ENCODE measurements around the gene TCFL5.

Gene TCFL5

DNA sequence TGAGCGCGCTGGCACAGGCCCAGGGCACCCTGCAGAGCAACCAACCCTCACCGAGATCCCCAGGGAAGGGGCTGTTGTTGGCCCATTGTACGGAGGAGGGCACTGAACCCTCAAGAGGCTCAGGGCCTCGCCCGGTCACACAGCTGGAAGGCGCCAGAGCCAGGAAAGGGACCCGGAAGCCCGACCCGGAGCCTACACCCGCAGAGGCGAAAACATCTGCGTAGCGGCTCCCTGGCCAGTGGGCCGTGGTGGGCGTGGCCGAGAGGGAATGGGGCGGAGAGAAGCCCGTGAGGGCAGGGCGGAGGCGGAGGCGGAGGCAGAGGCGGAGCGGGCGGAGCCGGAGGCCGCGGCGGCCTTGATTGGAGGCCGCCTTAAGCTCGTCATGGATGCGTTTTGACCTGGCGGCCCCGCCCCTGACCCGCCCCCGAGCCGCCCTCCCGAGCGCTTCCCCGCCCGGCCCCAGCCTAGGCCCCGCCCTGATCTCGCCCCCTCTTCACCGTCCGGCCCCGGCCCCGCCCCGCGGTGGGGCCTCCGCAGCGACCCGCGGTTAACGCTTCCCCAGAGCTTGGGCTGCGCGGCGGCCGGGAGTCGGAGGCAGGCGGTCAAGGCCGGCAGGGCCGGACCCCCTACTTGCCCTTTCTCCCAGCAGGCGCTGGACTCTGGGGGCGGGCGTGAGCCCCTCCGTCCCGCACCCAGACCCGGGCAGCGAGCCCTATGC is 67.5 kb downstream of the TCFL5 start:
- DNase-seq: peak; percentile 96

DNA sequence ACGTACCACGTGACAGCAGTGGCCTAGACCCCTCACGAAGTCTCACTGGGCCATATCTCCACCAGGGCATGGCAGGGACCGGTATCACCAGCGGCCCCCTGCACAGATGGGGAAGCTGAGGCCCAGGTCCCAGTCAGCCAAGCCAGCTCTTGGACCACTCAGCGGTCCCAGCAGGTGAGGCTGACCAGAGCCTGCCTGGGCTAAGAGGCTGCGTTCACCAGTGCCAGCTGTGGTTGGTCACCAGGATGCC is 67.9 kb downstream of the TCFL5 start:
- no peak for DNase-seq

DNA sequence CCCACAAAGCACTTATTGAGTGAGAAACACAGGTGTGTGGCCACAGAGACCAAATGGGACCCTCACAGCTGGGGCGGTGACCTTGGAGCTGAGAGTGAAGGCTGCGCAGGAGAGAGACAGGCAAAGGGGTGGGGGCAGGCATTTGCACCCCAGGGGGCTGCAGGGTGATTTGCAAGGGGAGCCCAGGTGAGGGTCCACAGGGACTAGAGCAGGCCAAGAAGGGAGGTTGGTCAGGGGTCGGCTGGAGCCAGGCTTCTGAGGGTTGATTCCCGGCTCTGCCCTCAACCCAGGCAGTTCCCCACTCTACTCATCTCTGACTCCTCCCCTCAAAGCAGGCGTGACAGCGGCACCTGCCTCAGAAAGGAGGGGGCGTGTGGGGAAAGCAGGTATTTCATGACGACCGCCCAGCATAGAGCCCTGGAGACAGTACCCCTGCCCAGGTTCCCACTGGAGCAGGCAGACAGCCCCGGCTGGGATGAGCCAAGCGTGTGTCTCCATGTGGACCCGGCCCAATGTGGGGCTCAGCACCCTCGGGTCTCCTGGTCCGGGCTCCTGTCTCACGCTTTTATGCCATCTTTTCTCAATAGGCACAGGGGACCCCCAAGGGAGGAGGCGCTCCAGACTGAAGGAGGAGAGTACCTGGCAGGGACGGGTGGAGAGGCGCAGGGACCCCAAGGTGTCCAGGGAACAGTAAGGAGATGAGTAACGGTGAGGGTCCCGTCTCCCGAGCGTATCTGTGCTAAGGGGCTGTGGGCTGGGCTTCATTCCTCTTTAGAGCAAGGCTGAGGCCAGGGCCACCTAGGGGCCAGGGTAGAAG is 68.5 kb downstream of the TCFL5 start:
- DNase-seq: no peak

DNA sequence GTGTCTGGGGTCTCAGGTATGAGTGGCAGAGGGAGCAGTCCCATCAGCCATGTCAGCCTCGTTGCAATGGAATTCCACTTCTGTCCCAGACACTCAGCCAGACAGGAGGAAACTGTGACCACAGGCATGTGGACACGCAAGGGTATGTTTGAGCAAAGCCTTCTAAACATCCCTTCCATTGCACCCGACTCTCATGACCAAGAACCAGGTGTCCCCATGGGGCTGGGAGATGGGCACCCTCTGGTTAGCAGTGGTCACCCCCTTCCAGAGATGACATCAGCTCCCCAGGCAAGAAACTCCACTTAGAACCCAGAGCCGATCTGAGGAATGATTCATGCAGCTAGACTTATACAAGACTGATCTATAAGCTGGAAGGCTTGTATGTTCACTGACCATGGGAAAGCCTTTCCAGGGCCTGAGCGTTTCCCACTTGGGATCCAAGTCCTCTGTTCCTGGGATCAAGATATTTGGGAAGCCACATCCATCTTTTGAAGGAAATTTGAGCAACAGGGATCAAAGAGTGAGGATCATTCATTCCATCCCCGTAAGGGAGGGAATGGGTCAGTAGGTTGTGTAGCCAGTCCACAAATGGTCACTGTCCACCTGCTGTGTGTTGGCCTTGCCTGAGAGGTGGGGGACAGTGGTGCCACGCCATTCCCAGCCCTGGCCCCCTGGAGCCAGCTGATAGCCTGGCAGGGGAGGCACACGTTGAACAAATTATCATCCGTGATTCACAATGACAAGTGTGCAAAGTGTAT is 69.3 kb downstream of the TCFL5 start:
- no peak for DNase-seq

DNA sequence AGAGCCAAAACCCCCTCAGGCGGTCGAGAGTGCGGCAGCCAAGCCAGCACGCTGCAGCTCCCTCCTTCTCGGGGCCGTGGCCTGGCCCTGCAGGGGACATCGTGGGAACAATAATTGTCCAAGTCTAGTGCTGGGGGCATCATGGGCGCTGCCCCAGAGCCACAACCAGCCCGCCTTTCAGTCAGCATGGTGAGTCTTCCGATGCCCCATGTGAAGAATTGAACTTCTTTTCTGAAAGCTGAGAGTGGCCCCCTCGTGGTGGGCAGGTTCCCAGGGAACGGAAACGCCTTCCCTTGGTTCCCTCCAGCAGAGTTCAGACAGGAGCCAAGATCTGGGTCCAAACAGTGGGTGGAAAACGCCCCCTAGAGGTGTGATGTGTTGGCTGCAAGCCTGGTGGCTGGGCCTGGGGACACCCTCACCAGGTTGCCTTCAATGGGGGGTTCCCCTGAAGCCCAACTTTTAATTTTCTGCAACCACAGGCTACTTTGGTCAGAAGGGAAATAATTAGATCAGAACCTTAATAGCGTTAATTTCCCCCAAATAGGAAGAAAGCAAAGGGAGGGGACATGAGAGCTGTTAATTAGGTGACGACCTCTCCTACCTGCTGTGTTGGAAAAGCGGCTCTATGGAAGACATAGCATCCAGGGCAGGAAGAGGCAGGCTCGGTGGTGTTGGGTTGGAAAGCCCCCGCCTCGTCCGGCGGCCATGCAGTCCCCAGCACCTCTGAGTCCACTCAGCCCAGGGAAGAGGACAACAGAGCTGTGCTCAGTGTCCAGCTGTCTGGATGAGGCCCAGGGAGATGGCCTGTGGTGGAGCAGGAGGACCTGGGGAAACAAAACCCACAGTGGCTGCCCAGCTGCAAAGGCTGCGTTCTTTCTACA is 70.1 kb downstream of the TCFL5 start:
- peak; percentile 92 for DNase-seq
